Psoas muscle (tissue), 8 donors: ENCODE data around the gene LRRC17. TPM values are rescaled to one million over a fixed set of nuclear protein-coding genes. Genes with fewer than 3 reads are reported as not detected.
A peak's percentile ranks its signal among the peaks of the same experiment; 100 is the strongest.

Experiments used
- ATAC-seq, 4 donors: fragments of 200-7000 bp; cut with Tn5 transposase; one replicate each; pipeline ENCODE4 v1.9.1; 2020; ENCODE audit warnings: moderate library complexity in 3 of 4, mild to moderate bottlenecking in 2 of 4
- DNase-seq, 2 donors: peaks; one replicate each; pipeline ENCODE4 v3.0.0-alpha.2; 2020
- H3K27ac ChIP-seq: fragments of 200-600 bp; one replicate; pipeline ENCODE4 v1.8.0; 2022
- H3K27me3 ChIP-seq, 3 donors: fragments of 200-600 bp in 1 of 3; one replicate each; pipeline versions ENCODE4 v1.6.1 to v1.8.0; 2013 to 2022; ENCODE audit warnings: low read length in 2 of 3, mild to moderate bottlenecking in 2 of 3, moderate library complexity in 1 of 3; ENCODE audit not compliant: insufficient read depth in 3 of 3
- H3K36me3 ChIP-seq, 2 donors: fragments of 200-600 bp in 1 of 2; one replicate each; pipeline versions ENCODE4 v1.6.1 to v1.8.0; 2013 to 2022; ENCODE audit warnings: low read depth in 1 of 2, mild to moderate bottlenecking in 1 of 2, moderate library complexity in 1 of 2; ENCODE audit not compliant: insufficient read depth in 1 of 2
- H3K4me1 ChIP-seq: fragments of 200-600 bp; one replicate; pipeline ENCODE4 v1.8.0; 2022
- H3K4me3 ChIP-seq: fragments of 200-600 bp; one replicate; pipeline ENCODE4 v1.8.0; 2022; ENCODE audit warnings: mild to moderate bottlenecking
- H3K9me3 ChIP-seq: fragments of 200-600 bp; one replicate; pipeline ENCODE4 v1.8.0; 2022
- CTCF ChIP-seq: fragments of 200-600 bp; IDR thresholded peaks from one replicate; pipeline ENCODE4 v1.8.0; 2022; ENCODE audit warnings: antibody characterized with exemption
- WGBS, 3 donors: extraction: QIAGEN DNeasy Blood & Tissue Kit; methylation state at CpG; one replicate each; pipeline versions ENCODE4 v1.1.6 to v1.1.7; 2013; 5-methylcytosine and 5-hydroxymethylcytosine counted together
- intact Hi-C, 2 donors: fragments of 100-400 bp; cut with DNase I; formaldehyde crosslinking; loops; one replicate each; pipeline versions ENCODE4 v1.11.0 to v1.14.2; 2022
- polyA plus RNA-seq, 3 donors: library from polyadenylated mRNA; stranded (reverse); fragments of 200-250 nt; gene quantifications; one replicate each; pipeline ENCODE4 v1.2.3, GENCODE V29; 2013
- total RNA-seq, 4 donors: library from RNA; stranded (reverse); fragmentation: NEBNext Ultra II Directional in 2 of 4; extraction: Animal tissue kit (Norgen Biotek cat#: 25700) in 2 of 4; gene quantifications; one replicate each; pipeline versions ENCODE4 v1.2.1 to v1.2.4, GENCODE V29; 2021 to 2023
- donor health status: healthy with polysubstance abuse.
- donor health status: DM: no; HTN: no; CAD: no; lungs with moderate emphysema.
- donor health status: Bipolar disorder and iron deficiency.
- donor health status: healthy.
- donor health status: DM: yes; HTN: yes; CAD: no.
- donor health status: DM: no; HTN: no; CAD: no.
- donor health status: DM: no; HTN: no; CAD: no.
- donor health status: DM: yes; HTN: yes; CAD: no.

The LRRC17 gene
- total and polyA plus RNA-seq, 7 donors, result 0.34 to 3.6 (median 0.84) TPM

- TF ChIP-seq CTCF, result no peak
- 89 to 97% (median 93%) methylated on average over 3 of the region's 3 CpGs for WGBS, 3 donors
- Histone ChIP-seq H3K9me3 (no peaks in the 10 kb centered on the region), H3K27me3 (no peaks in the 10 kb centered on the region), H3K36me3 (no peaks in the 10 kb centered on the region), H3K27ac (no peak overlapping the region), H3K4me3 (no peak overlapping the region), H3K4me1 (no peaks in the 10 kb centered on the region)
- intact Hi-C loops, result no loop called here
- peak; percentile 43 to 86 (median 71) for ATAC-seq
- DNase-seq, result no peak
Observed at GRCh38 chr7:102875700-102876295, 37.0 kb upstream of the LRRC17 start.

GRCh38 chr7:102883098-102883860, 29.5 kb upstream of the LRRC17 start:
- H3K27me3 ChIP-seq, result no peaks in the 10 kb centered on the region
- no peaks in the 10 kb centered on the region for H3K9me3 ChIP-seq
- ATAC-seq (no peak), DNase-seq (no peak)
- H3K27ac ChIP-seq, result no peak overlapping the region
- TF ChIP-seq CTCF, result no peak
- no peak overlapping the region for H3K4me3 ChIP-seq
- no peaks in the 10 kb centered on the region for H3K36me3 ChIP-seq
- intact Hi-C loops, result no loop called here
- H3K4me1 ChIP-seq, result no peaks in the 10 kb centered on the region
- WGBS, 3 donors, result 55 to 65% (median 62%) methylated on average over 6 of the region's 6 CpGs

- H3K27me3 ChIP-seq, result no peaks in the 10 kb centered on the region
- no peak for ATAC-seq
- H3K4me1 ChIP-seq, result peaks cover 8% of the 10 kb centered on the region
- no peak overlapping the region for H3K27ac ChIP-seq
- no peaks in the 10 kb centered on the region for H3K9me3 ChIP-seq
- intact Hi-C loops, result no loop called here
- H3K36me3 ChIP-seq, result no peaks in the 10 kb centered on the region
- DNase-seq, result no peak
- H3K4me3 ChIP-seq, result no peak overlapping the region
- no peak for TF ChIP-seq CTCF
- 87 to 90% (median 87%) methylated on average over 3 of the region's 3 CpGs for WGBS, 3 donors
Observed at GRCh38 chr7:102888561-102889233, 24.1 kb upstream of the LRRC17 start.

GRCh38 chr7:102889851-102890250, 22.9 kb upstream of the LRRC17 start:
- TF ChIP-seq CTCF, result no peak
- ATAC-seq (no peak), DNase-seq (no peak)
- H3K4me1 ChIP-seq, result peaks cover 8% of the 10 kb centered on the region
- H3K27me3 ChIP-seq, result no peaks in the 10 kb centered on the region
- 80 to 86% (median 86%) methylated on average over 2 of the region's 2 CpGs for WGBS, 3 donors
- H3K9me3 ChIP-seq, result no peaks in the 10 kb centered on the region
- H3K36me3 ChIP-seq, result no peaks in the 10 kb centered on the region
- intact Hi-C loops, result no loop called here
- no peak overlapping the region for H3K4me3 ChIP-seq
- H3K27ac ChIP-seq, result no peak overlapping the region
